GM12801 (cell line): ENCODE results near the gene COL13A1.

ENCODE experiments used
- TF ChIP-seq, protein P1 (sequence below): IDR thresholded peaks from one replicate; pipeline ENCODE4 v1.5.1; 2011; ENCODE audit warnings: control low read depth; ENCODE audit not compliant: insufficient read length; ENCODE audit errors: extremely low read depth

The COL13A1 gene

GRCh38 chr10:69939481-69939880 lies 137.8 kb downstream of the COL13A1 start:
- TF ChIP-seq, protein P1, sequence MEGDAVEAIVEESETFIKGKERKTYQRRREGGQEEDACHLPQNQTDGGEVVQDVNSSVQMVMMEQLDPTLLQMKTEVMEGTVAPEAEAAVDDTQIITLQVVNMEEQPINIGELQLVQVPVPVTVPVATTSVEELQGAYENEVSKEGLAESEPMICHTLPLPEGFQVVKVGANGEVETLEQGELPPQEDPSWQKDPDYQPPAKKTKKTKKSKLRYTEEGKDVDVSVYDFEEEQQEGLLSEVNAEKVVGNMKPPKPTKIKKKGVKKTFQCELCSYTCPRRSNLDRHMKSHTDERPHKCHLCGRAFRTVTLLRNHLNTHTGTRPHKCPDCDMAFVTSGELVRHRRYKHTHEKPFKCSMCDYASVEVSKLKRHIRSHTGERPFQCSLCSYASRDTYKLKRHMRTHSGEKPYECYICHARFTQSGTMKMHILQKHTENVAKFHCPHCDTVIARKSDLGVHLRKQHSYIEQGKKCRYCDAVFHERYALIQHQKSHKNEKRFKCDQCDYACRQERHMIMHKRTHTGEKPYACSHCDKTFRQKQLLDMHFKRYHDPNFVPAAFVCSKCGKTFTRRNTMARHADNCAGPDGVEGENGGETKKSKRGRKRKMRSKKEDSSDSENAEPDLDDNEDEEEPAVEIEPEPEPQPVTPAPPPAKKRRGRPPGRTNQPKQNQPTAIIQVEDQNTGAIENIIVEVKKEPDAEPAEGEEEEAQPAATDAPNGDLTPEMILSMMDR: no peak

GRCh38 chr10:69941730-69942129 lies 140.0 kb downstream of the COL13A1 start:
- TF ChIP-seq, protein P1: no peak

- TF ChIP-seq, protein P1: no peak
These were observed 141.7 kb downstream of the COL13A1 start for GRCh38 chr10:69943292-69943820.

- TF ChIP-seq, protein P1: no peak
These were observed 143.1 kb downstream of the COL13A1 start for GRCh38 chr10:69944761-69945160.

DNA sequence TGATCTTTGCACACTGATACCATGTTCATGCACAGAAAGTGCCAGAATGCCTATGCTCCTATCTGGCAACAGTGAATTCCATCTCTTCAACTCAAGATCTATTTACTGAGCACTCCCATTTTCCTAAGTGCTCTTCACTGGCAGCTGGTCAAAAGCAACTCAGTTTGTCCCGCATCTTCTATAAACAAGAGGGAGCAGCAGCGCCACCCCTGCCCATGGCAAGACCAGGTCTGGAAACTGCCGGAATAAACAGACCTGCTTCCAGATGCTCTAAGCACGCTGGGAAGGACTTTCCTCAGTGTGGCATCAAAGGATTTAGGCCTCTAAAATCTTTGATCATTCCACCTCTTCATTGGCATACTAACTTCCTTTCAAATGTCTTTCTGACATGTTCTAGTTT lies 146.6 kb downstream of the COL13A1 start:
- TF ChIP-seq, protein P1: no peak

DNA sequence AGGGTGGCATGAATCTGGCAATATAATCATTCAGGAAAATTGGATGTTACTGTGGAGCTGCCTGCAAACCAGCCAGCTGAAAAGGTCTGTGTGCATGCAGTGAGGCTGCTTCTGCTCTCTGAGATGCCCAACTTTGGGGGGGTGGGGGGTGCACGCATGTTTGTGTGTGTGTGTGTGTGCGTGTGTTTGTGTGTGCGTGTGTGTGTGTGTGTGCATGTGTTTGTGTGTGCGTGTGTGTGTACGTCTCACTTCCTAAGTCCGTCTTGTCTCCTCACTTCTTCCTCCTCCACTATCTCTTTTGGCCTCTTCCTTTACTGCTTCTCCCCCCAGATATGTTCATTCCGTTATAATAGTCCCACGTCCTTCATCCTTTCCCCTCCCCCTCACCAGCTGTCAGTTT lies 148.1 kb downstream of the COL13A1 start:
- TF ChIP-seq, protein P1: no peak

GRCh38 chr10:69951658-69952057 lies 150.0 kb downstream of the COL13A1 start:
- TF ChIP-seq, protein P1: no peak
